Liver (tissue), 9 donors: Measurements from ENCODE around the gene AEBP2. TPM values are rescaled to one million over a fixed set of nuclear protein-coding genes. Genes with fewer than 3 reads are reported as not detected.

ENCODE experiments used
- DNase-seq: peaks from one replicate; pipeline ENCODE4 v3.0.0-alpha.2; 2017; ENCODE audit warnings: low spot score
- H3K27ac ChIP-seq, 2 donors: one replicate each; pipeline ENCODE4 v1.7.0; 2013; ENCODE audit warnings: inconsistent platforms in 2 of 2, low read length in 2 of 2, control low read depth in 1 of 2, low read depth in 1 of 2, mild to moderate bottlenecking in 1 of 2
- H3K27me3 ChIP-seq, 4 donors: one replicate each; pipeline versions ENCODE4 v1.6.1 to v1.7.0; 2013; ENCODE audit warnings: low read length in 3 of 4, inconsistent platforms in 1 of 4, mild to moderate bottlenecking in 1 of 4, moderate library complexity in 1 of 4; ENCODE audit not compliant: control insufficient read depth in 4 of 4, insufficient read depth in 4 of 4
- H3K36me3 ChIP-seq, 4 donors: one replicate each; pipeline versions ENCODE4 v1.6.1 to v1.7.0; 2013; ENCODE audit warnings: low read length in 3 of 4, mild to moderate bottlenecking in 3 of 4, low read depth in 1 of 4, moderate library complexity in 1 of 4; ENCODE audit not compliant: control insufficient read depth in 4 of 4, insufficient read depth in 3 of 4
- H3K4me1 ChIP-seq, 4 donors: one replicate each; pipeline versions ENCODE4 v1.6.1 to v1.7.0; 2013; ENCODE audit warnings: low read length in 3 of 4, mild to moderate bottlenecking in 3 of 4, moderate library complexity in 1 of 4; ENCODE audit not compliant: control insufficient read depth in 4 of 4, insufficient read depth in 4 of 4
- H3K4me3 ChIP-seq, 3 donors: one replicate each; pipeline versions ENCODE4 v1.6.1 to v1.7.0; 2013; ENCODE audit warnings: low read length in 3 of 3, control low read depth in 1 of 3, low read depth in 1 of 3, mild to moderate bottlenecking in 1 of 3
- H3K9ac ChIP-seq, 2 donors: one replicate each; pipeline ENCODE4 v1.7.0; 2013; ENCODE audit warnings: low read length in 2 of 2, mild to moderate bottlenecking in 2 of 2, moderate library complexity in 2 of 2, control low read depth in 1 of 2, low read depth in 1 of 2
- H3K9me3 ChIP-seq, 4 donors: one replicate each; pipeline versions ENCODE4 v1.6.1 to v1.7.0; 2013; ENCODE audit warnings: low read length in 3 of 4; ENCODE audit not compliant: control insufficient read depth in 4 of 4
- CTCF ChIP-seq: fragments of 150-350 bp; IDR thresholded peaks from 2 replicates; pipeline ENCODE4 v1.5.1; 2017; ENCODE audit warnings: improper control_type of control experiment, low read depth, low read length; ENCODE audit not compliant: missing input control
- EGR1 ChIP-seq, 2 donors: IDR thresholded peaks; 2 replicates each; pipeline ENCODE4 v1.6.1; 2016 to 2018; ENCODE audit warnings: antibody characterized with exemption in 2 of 2, low read depth in 2 of 2
- FOXA1 ChIP-seq: IDR thresholded peaks from 2 replicates; pipeline ENCODE4 v1.6.1; 2016; ENCODE audit warnings: antibody characterized with exemption
- FOXA2 ChIP-seq: IDR thresholded peaks from 2 replicates; pipeline ENCODE4 v1.6.1; 2016; ENCODE audit warnings: antibody characterized with exemption
- GABPA ChIP-seq, 2 donors: IDR thresholded peaks in 1 of 2; conservative IDR thresholded peaks in 1 of 2; 2 replicates each; pipeline ENCODE4 v1.6.1; 2016; ENCODE audit warnings: antibody characterized with exemption in 2 of 2, mild to moderate bottlenecking in 1 of 2, moderate library complexity in 1 of 2
- HNF4A ChIP-seq, 2 donors: conservative IDR thresholded peaks; 2 replicates each; pipeline ENCODE4 v1.6.1; 2016; ENCODE audit warnings: antibody characterized with exemption in 2 of 2, mild to moderate bottlenecking in 2 of 2
- HNF4G ChIP-seq: IDR thresholded peaks from 2 replicates; pipeline ENCODE4 v1.6.1; 2016; ENCODE audit warnings: antibody characterized with exemption
- JUND ChIP-seq, 2 donors: IDR thresholded peaks; 2 replicates each; pipeline ENCODE4 v1.6.1; 2016; ENCODE audit warnings: antibody characterized with exemption in 2 of 2
- NR2F2 ChIP-seq: IDR thresholded peaks from 2 replicates; pipeline ENCODE4 v1.6.1; 2016; ENCODE audit warnings: antibody characterized with exemption
- RAD21 ChIP-seq, 2 donors: IDR thresholded peaks; 2 replicates each; pipeline ENCODE4 v1.6.1; 2016; ENCODE audit warnings: antibody characterized with exemption in 2 of 2, mild to moderate bottlenecking in 2 of 2
- RXRA ChIP-seq, 2 donors: IDR thresholded peaks; 2 replicates each; pipeline ENCODE4 v1.6.1; 2017 to 2018; ENCODE audit warnings: antibody characterized with exemption in 2 of 2, mild to moderate bottlenecking in 1 of 2
- SP1 ChIP-seq: IDR thresholded peaks from 2 replicates; pipeline ENCODE4 v1.6.1; 2018; ENCODE audit warnings: antibody characterized with exemption, mild to moderate bottlenecking
- YY1 ChIP-seq: IDR thresholded peaks from 2 replicates; pipeline ENCODE4 v1.6.1; 2016; ENCODE audit warnings: antibody characterized with exemption, mild to moderate bottlenecking
- WGBS: extraction: QIAGEN DNeasy Blood & Tissue Kit; methylation state at CpG from one replicate; pipeline ENCODE4 v1.1.7; 2013; 5-methylcytosine and 5-hydroxymethylcytosine counted together
- polyA plus RNA-seq, 2 donors: library from polyadenylated mRNA; stranded (reverse) in 1 of 2; unstranded in 1 of 2; fragments of 200-250 nt in 1 of 2; fragments of >200 nt in 1 of 2; fragmentation: Nextera tagmentation in 1 of 2; extraction: Ambion mirVana in 1 of 2; gene quantifications; one replicate each; pipeline versions ENCODE4 v1.2.1 to v1.2.3, GENCODE V29; 2013 to 2015
- total RNA-seq, 2 donors: library from RNA; depleted of rRNA; stranded (reverse); fragments of >200 nt; gene quantifications; one replicate each; pipeline ENCODE4 v1.2.3, GENCODE V29; 2014
- TF ChIP-seq, protein P1 (sequence below): IDR thresholded peaks from 2 replicates; pipeline ENCODE4 v1.6.1; 2016; ENCODE audit warnings: antibody characterized with exemption, mild to moderate bottlenecking
- TF ChIP-seq, protein P2 (sequence below): IDR thresholded peaks from 2 replicates; pipeline ENCODE4 v1.6.1; 2016; ENCODE audit warnings: antibody characterized with exemption
- TF ChIP-seq, protein P3 (sequence below): IDR thresholded peaks from 2 replicates; pipeline ENCODE4 v1.6.1; 2016; ENCODE audit warnings: antibody characterized with exemption
- donor health status: healthy.
- donor health status: healthy.
- donor health status: healthy.
- donor health status: healthy.
- donor health status: healthy.

AEBP2 gene
- total and polyA plus RNA-seq, 4 donors, result 4.6 to 18.8 (median 8.9) TPM

GRCh38 chr12:19546027-19546426 is 106.7 kb downstream of the AEBP2 start:
- DNase-seq, result no peak
- Histone ChIP-seq H3K9ac (no peak overlapping the region), H3K4me1 (no peaks in the 10 kb centered on the region), H3K9me3 (no peaks in the 10 kb centered on the region), H3K4me3 (no peak overlapping the region), H3K36me3 (no peaks in the 10 kb centered on the region), H3K27ac (peak overlapping the region in 1 of 2 donors; percentile 2), H3K27me3 (no peaks in the 10 kb centered on the region)
- WGBS, result 82% methylated on average over 4 of the region's 4 CpGs
- TF ChIP-seq NR2F2, result no peak
- peak; percentile 36 to 43 for TF ChIP-seq JUND (IDR thresholded peaks at IDR 0.05)
- no peak for TF ChIP-seq RXRA (IDR thresholded peaks at IDR 0.05)
- TF ChIP-seq SP1, result no peak

GRCh38 chr12:19546611-19547162 is 107.4 kb downstream of the AEBP2 start:
- Histone ChIP-seq H3K4me1 (no peaks in the 10 kb centered on the region), H3K4me3 (no peak overlapping the region), H3K27ac (no peak overlapping the region), H3K9me3 (no peaks in the 10 kb centered on the region), H3K9ac (no peak overlapping the region), H3K36me3 (no peaks in the 10 kb centered on the region), H3K27me3 (no peaks in the 10 kb centered on the region)
- DNase-seq, result no peak
- TF ChIP-seq JUND (IDR thresholded peaks at IDR 0.05) (no peak), NR2F2 (no peak), HNF4A (conservative IDR thresholded peaks at IDR 0.05) (no peak), RXRA (IDR thresholded peaks at IDR 0.05) (no peak), CTCF (no peak), YY1 (no peak), FOXA1 (no peak), SP1 (no peak), FOXA2 (no peak), HNF4G (no peak), EGR1 (IDR thresholded peaks at IDR 0.05; ENCODE audit: low read depth in 2 of 2) (no peak), RAD21 (IDR thresholded peaks at IDR 0.05) (no peak), GABPA (IDR thresholded peaks at IDR 0.05 in 1 of 2, conservative IDR thresholded peaks at IDR 0.05 in 1 of 2) (no peak)
- TF ChIP-seq, protein P1, sequence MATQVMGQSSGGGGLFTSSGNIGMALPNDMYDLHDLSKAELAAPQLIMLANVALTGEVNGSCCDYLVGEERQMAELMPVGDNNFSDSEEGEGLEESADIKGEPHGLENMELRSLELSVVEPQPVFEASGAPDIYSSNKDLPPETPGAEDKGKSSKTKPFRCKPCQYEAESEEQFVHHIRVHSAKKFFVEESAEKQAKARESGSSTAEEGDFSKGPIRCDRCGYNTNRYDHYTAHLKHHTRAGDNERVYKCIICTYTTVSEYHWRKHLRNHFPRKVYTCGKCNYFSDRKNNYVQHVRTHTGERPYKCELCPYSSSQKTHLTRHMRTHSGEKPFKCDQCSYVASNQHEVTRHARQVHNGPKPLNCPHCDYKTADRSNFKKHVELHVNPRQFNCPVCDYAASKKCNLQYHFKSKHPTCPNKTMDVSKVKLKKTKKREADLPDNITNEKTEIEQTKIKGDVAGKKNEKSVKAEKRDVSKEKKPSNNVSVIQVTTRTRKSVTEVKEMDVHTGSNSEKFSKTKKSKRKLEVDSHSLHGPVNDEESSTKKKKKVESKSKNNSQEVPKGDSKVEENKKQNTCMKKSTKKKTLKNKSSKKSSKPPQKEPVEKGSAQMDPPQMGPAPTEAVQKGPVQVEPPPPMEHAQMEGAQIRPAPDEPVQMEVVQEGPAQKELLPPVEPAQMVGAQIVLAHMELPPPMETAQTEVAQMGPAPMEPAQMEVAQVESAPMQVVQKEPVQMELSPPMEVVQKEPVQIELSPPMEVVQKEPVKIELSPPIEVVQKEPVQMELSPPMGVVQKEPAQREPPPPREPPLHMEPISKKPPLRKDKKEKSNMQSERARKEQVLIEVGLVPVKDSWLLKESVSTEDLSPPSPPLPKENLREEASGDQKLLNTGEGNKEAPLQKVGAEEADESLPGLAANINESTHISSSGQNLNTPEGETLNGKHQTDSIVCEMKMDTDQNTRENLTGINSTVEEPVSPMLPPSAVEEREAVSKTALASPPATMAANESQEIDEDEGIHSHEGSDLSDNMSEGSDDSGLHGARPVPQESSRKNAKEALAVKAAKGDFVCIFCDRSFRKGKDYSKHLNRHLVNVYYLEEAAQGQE, result no peak
- TF ChIP-seq, protein P2, sequence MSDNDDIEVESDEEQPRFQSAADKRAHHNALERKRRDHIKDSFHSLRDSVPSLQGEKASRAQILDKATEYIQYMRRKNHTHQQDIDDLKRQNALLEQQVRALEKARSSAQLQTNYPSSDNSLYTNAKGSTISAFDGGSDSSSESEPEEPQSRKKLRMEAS, result no peak
- TF ChIP-seq, protein P3, sequence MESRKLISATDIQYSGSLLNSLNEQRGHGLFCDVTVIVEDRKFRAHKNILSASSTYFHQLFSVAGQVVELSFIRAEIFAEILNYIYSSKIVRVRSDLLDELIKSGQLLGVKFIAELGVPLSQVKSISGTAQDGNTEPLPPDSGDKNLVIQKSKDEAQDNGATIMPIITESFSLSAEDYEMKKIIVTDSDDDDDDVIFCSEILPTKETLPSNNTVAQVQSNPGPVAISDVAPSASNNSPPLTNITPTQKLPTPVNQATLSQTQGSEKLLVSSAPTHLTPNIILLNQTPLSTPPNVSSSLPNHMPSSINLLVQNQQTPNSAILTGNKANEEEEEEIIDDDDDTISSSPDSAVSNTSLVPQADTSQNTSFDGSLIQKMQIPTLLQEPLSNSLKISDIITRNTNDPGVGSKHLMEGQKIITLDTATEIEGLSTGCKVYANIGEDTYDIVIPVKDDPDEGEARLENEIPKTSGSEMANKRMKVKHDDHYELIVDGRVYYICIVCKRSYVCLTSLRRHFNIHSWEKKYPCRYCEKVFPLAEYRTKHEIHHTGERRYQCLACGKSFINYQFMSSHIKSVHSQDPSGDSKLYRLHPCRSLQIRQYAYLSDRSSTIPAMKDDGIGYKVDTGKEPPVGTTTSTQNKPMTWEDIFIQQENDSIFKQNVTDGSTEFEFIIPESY, result no peak
- 73% methylated on average over 7 of the region's 7 CpGs for WGBS
